HCT116 (cell line): ENCODE measurements around the gene SLAMF1. TPM values are rescaled to one million over a fixed set of nuclear protein-coding genes. Genes with fewer than 3 reads are reported as not detected.

Experiments used
- ATAC-seq: fragments of 200-7000 bp; cut with Tn5 transposase; 2 replicates; pipeline ENCODE4 v1.9.1; 2020; ENCODE audit warnings: mild to moderate bottlenecking, moderate library complexity
- BruUV-seq: library from RNA; stranded (reverse); fragments of 400-500 nt; replicated peaks from 2 replicates; lab custom pipeline; 2021; lab: Mats Ljungman, UMichigan
- CTCF ChIA-PET: fragments of 300-600 bp; sonication (Branson Sonifier 250); formaldehyde crosslinking; loops from one replicate; lab custom pipeline; 2021; ENCODE audit warnings: antibody characterized with exemption; lab: Charles Lee
- POLR2A ChIA-PET: fragments of 300-600, 350-600 bp; sonication (Branson Sonifier 250); formaldehyde crosslinking; loops from one replicate; lab custom pipeline; 2021; ENCODE audit warnings: antibody characterized with exemption; lab: Charles Lee
- RAD21 ChIA-PET, 2 experiments: fragments of 300-600 bp; sonication (Branson Sonifier 250); formaldehyde crosslinking; loops; one replicate each; lab custom pipeline; 2023; ENCODE audit warnings: low total read pairs in 2 of 2; ENCODE audit not compliant: uncharacterized antibody in 2 of 2, unreplicated experiment in 2 of 2, low non-redundant PET in 1 of 2; lab: Charles Lee
- DNase-seq: peaks from one replicate; pipeline ENCODE4 v3.0.0-alpha.2; 2010; ENCODE audit warnings: low read depth, low spot score
- H2AFZ ChIP-seq: fragments of 200-600 bp; shearing (Covaris generic), sonication (generic); 2 replicates; pipeline ENCODE4 v1.6.1; 2017; ENCODE audit warnings: low read depth, mixed run types, mixed read lengths, antibody characterized with exemption, low read length; ENCODE audit not compliant: poor library complexity, severe bottlenecking
- H3K27ac ChIP-seq: 2 replicates; pipeline ENCODE4 v1.5.1; 2012; ENCODE audit warnings: low read depth, low read length
- H3K27me3 ChIP-seq: fragments of 200-600 bp; sonication (generic); 2 replicates; pipeline ENCODE4 v1.6.1; 2016; ENCODE audit warnings: mixed run types, low read length, mixed read lengths; ENCODE audit not compliant: insufficient read depth
- H3K36me3 ChIP-seq, 2 experiments: fragments of 200-500 bp in 1 of 2; fragments of 200-600 bp in 1 of 2; sonication (Bioruptor generic) in 1 of 2; sonication (generic) in 1 of 2; 2 replicates each; pipeline versions ENCODE4 v1.5.1 to v1.6.1; 2014 to 2016; ENCODE audit warnings: low read length in 2 of 2, inconsistent platforms in 1 of 2, mixed read lengths in 1 of 2, mixed run types in 1 of 2; ENCODE audit not compliant: insufficient read depth in 2 of 2, control insufficient read depth in 1 of 2
- H3K4me1 ChIP-seq, 2 experiments: fragments of 200-600 bp in 1 of 2; sonication (generic) in 1 of 2; 2 replicates each; pipeline versions ENCODE4 v1.5.1 to v1.6.1; 2012 to 2017; ENCODE audit warnings: low read length in 2 of 2, inconsistent platforms in 1 of 2, mild to moderate bottlenecking in 1 of 2, mixed read lengths in 1 of 2, mixed run types in 1 of 2, moderate library complexity in 1 of 2; ENCODE audit not compliant: insufficient read depth in 2 of 2, control insufficient read depth in 1 of 2
- H3K4me2 ChIP-seq: fragments of 200-600 bp; sonication (generic); 2 replicates; pipeline ENCODE4 v1.6.1; 2017; ENCODE audit warnings: mixed run types, low read length, mixed read lengths
- H3K4me3 ChIP-seq, 2 experiments: fragments of 200-600 bp in 1 of 2; sonication (generic) in 1 of 2; replicated peaks in 1 of 2; 2 replicates each; pipeline ENCODE4 v1.5.1; 2011 to 2016; ENCODE audit warnings: low read length in 2 of 2, control low read depth in 1 of 2, low read depth in 1 of 2, mild to moderate bottlenecking in 1 of 2, mixed read lengths in 1 of 2, mixed run types in 1 of 2
- H3K79me2 ChIP-seq: fragments of 200-600 bp; sonication (generic); 2 replicates; pipeline ENCODE4 v1.6.1; 2017; ENCODE audit warnings: mild to moderate bottlenecking, mixed run types, low read length, moderate library complexity, mixed read lengths; ENCODE audit not compliant: insufficient read depth
- H3K9ac ChIP-seq: fragments of 200-600 bp; sonication (generic); 2 replicates; pipeline ENCODE4 v1.6.1; 2016; ENCODE audit warnings: low read length, mixed read lengths
- H3K9me2 ChIP-seq: fragments of 200-600 bp; sonication (generic), shearing (Covaris generic); 2 replicates; pipeline ENCODE4 v1.6.1; 2017; ENCODE audit warnings: mixed run types, mild to moderate bottlenecking, moderate library complexity; ENCODE audit not compliant: insufficient read depth
- H3K9me3 ChIP-seq, 2 experiments: fragments of 200-500 bp in 1 of 2; fragments of 200-600 bp in 1 of 2; sonication (Bioruptor generic) in 1 of 2; sonication (generic) in 1 of 2; 2 replicates each; pipeline ENCODE4 v1.6.1; 2014 to 2017; ENCODE audit warnings: low read length in 2 of 2, mixed read lengths in 2 of 2, inconsistent platforms in 1 of 2, low read depth in 1 of 2, mild to moderate bottlenecking in 1 of 2, mixed run types in 1 of 2, moderate library complexity in 1 of 2; ENCODE audit not compliant: control insufficient read depth in 1 of 2, insufficient read depth in 1 of 2
- H4K20me1 ChIP-seq: fragments of 200-600 bp; sonication (generic), shearing (Covaris generic); 2 replicates; pipeline ENCODE4 v1.6.1; 2017; ENCODE audit warnings: mixed run types, mild to moderate bottlenecking, moderate library complexity; ENCODE audit not compliant: insufficient read depth
- CBX3 ChIP-seq: IDR thresholded peaks from 2 replicates; pipeline ENCODE4 v1.6.1; 2012; ENCODE audit warnings: low read depth
- CEBPB ChIP-seq: IDR thresholded peaks from 2 replicates; pipeline ENCODE4 v1.6.1; 2012; ENCODE audit warnings: low read depth
- EGR1 ChIP-seq: IDR thresholded peaks from 2 replicates; pipeline ENCODE4 v1.6.1; 2012; ENCODE audit warnings: low read depth
- ELF1 ChIP-seq: IDR thresholded peaks from 2 replicates; pipeline ENCODE4 v1.6.1; 2012; ENCODE audit warnings: low read depth, borderline replicate concordance
- EZH2 ChIP-seq: fragments of 200-600 bp; sonication (generic); IDR thresholded peaks from 2 replicates; pipeline ENCODE4 v1.6.1; 2017; ENCODE audit warnings: antibody characterized with exemption, mixed run types
- EZH2phosphoT487 ChIP-seq: fragments of 200-600 bp; IDR thresholded peaks from 2 replicates; pipeline ENCODE4 v1.6.1; 2018; ENCODE audit warnings: antibody characterized with exemption, borderline replicate concordance
- FOSL1 ChIP-seq: IDR thresholded peaks from 2 replicates; pipeline ENCODE4 v1.6.1; 2012; ENCODE audit warnings: low read depth
- JUND ChIP-seq: IDR thresholded peaks from 2 replicates; pipeline ENCODE4 v1.6.1; 2012
- POLR2A ChIP-seq: IDR thresholded peaks from 2 replicates; pipeline ENCODE4 v1.7.0; 2011; ENCODE audit warnings: borderline replicate concordance; ENCODE audit not compliant: insufficient read depth, insufficient read length; ENCODE audit errors: extremely low read depth
- POLR2AphosphoS5 ChIP-seq: IDR thresholded peaks from 2 replicates; pipeline ENCODE4 v1.6.1; 2011; ENCODE audit warnings: mild to moderate bottlenecking, low read depth, low read length, moderate library complexity
- RAD21 ChIP-seq: IDR thresholded peaks from 2 replicates; pipeline ENCODE4 v1.6.1; 2012; ENCODE audit warnings: low read depth, mild to moderate bottlenecking
- REST ChIP-seq: IDR thresholded peaks from 2 replicates; pipeline ENCODE4 v1.6.1; 2012; ENCODE audit warnings: low read depth
- SP1 ChIP-seq: IDR thresholded peaks from 2 replicates; pipeline ENCODE4 v1.6.1; 2012; ENCODE audit warnings: low read depth
- SRF ChIP-seq: IDR thresholded peaks from 2 replicates; pipeline ENCODE4 v1.6.1; 2012; ENCODE audit warnings: low read depth
- TCF7L2 ChIP-seq: IDR thresholded peaks from 2 replicates; pipeline ENCODE4 v1.7.0; 2011; ENCODE audit warnings: borderline replicate concordance, inconsistent platforms; ENCODE audit not compliant: insufficient read depth, insufficient read length; ENCODE audit errors: extremely low read depth
- YY1 ChIP-seq: IDR thresholded peaks from 2 replicates; pipeline ENCODE4 v1.6.1; 2011; ENCODE audit warnings: low read length, low read depth, moderate library complexity, mild to moderate bottlenecking; ENCODE audit not compliant: insufficient replicate concordance; ENCODE audit errors: extremely low read depth
- ZBTB33 ChIP-seq: IDR thresholded peaks from 2 replicates; pipeline ENCODE4 v1.6.1; 2011; ENCODE audit warnings: mild to moderate bottlenecking, low read length, moderate library complexity; ENCODE audit not compliant: insufficient replicate concordance; ENCODE audit errors: extremely low read depth
- ZFX ChIP-seq: fragments of 450-650 bp; IDR thresholded peaks from 2 replicates; pipeline ENCODE4 v1.6.1; 2017
- ZNF274 ChIP-seq: fragments of 200-500 bp; sonication (Bioruptor generic); IDR thresholded peaks from 2 replicates; pipeline ENCODE4 v1.6.1; 2014; ENCODE audit warnings: mild to moderate bottlenecking, low read depth, low read length, inconsistent platforms
- intact Hi-C: fragments of 100-400 bp; cut with micrococcal nuclease; formaldehyde crosslinking; loops from 2 replicates; pipeline ENCODE4 v1.10.0; 2022
- total RNA-seq: library from RNA; stranded (reverse); gene quantifications from one replicate; pipeline ENCODE4 v1.2.1, GENCODE V29; 2021; ENCODE audit not compliant: unreplicated experiment
- TF ChIP-seq, protein P1 (sequence below): IDR thresholded peaks from 2 replicates; pipeline ENCODE4 v1.6.1; 2012

The SLAMF1 gene
- total RNA-seq, 1 experiment from 2014 or later: 0.30 TPM

GRCh38 chr1:160669802-160670201 is 23.0 kb upstream of the SLAMF1 start (continued):
- no peak for TF ChIP-seq TCF7L2
- TF ChIP-seq EGR1: no peak
- no peak for TF ChIP-seq FOSL1
- no peak for TF ChIP-seq ZNF274
- no peak for TF ChIP-seq POLR2A
- TF ChIP-seq, protein P1, sequence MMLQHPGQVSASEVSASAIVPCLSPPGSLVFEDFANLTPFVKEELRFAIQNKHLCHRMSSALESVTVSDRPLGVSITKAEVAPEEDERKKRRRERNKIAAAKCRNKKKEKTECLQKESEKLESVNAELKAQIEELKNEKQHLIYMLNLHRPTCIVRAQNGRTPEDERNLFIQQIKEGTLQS: no peak
- no peak for TF ChIP-seq YY1
- TF ChIP-seq POLR2AphosphoS5: no peak
- no peak for TF ChIP-seq CEBPB
- TF ChIP-seq SP1: no peak
- TF ChIP-seq JUND: no peak

DNA sequence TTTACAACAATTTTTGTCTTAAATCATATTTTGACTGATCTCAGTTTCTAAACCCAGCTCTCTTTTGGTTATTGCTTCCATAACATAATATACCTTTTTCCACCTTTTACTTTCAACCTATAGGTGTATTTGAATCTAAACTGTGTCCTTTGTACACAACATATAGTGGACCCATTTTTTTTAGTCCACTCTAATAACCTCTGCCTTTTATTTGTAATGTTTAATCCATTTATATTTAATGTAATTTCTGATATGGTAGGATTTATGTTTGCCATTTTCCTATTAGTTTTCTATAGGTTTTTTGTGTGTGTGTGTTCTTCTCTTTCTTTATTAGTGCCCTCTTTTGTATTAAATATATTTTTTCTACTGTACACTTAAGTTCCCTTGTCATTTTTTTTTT is 22.4 kb upstream of the SLAMF1 start:
- no peak for DNase-seq
- Histone ChIP-seq H2AFZ (no peak overlapping the region), H3K79me2 (no peaks in the 10 kb centered on the region), H3K9me3 (no peaks in the 10 kb centered on the region; a peak in 1 of 4 replicates), H3K27me3 (no peaks in the 10 kb centered on the region), H3K4me3 (no peak overlapping the region), H3K9me2 (no peaks in the 10 kb centered on the region), H4K20me1 (no peaks in the 10 kb centered on the region), H3K27ac (no peak overlapping the region), H3K36me3 (no peaks in the 10 kb centered on the region), H3K4me1 (no peaks in the 10 kb centered on the region), H3K4me2 (no peak overlapping the region), H3K9ac (no peak overlapping the region)
- intact Hi-C loops: no loop called here
- BruUV-seq: no TSS peak
- RAD21 ChIA-PET: no interaction called here
- POLR2A ChIA-PET: no interaction called here
- CTCF ChIA-PET: no interaction called here
- no peak for ATAC-seq
- TF ChIP-seq CEBPB (no peak), ELF1 (no peak), SP1 (no peak), SRF (no peak), RAD21 (no peak), ZNF274 (no peak), REST (no peak), EZH2 (no peak), EZH2phosphoT487 (no peak), ZBTB33 (no peak), TCF7L2 (no peak), ZFX (no peak), YY1 (no peak), CBX3 (no peak), FOSL1 (no peak), POLR2A (no peak)
- TF ChIP-seq, protein P1: no peak
